Prostate gland (tissue), 2 donors: ENCODE results near the gene SLC27A2.

Source experiments
- CTCF ChIP-seq, 4 experiments: fragments of 200-600 bp in 2 of 4; fragments of 450-650 bp in 2 of 4; sonication (generic) in 2 of 4; IDR thresholded peaks; 1 replicate in 3 of 4; 2 replicates in 1 of 4; pipeline ENCODE4 v1.5.1; 2016 to 2019; ENCODE audit warnings: antibody characterized with exemption in 4 of 4, mild to moderate bottlenecking in 2 of 4, moderate library complexity in 2 of 4
- POLR2A ChIP-seq: fragments of 450-650 bp; IDR thresholded peaks from one replicate; pipeline ENCODE4 v1.6.1; 2016; ENCODE audit warnings: antibody characterized with exemption, mild to moderate bottlenecking

GRCh38 chr15:50259276-50259675 is 77.3 kb downstream of the SLC27A2 start:
- no peak for TF ChIP-seq CTCF (IDR thresholded peaks at IDR 0.05)
- TF ChIP-seq POLR2A = no peak
